Body of pancreas (tissue), 4 donors: ENCODE measurements around the gene CCDC78. TPM values are rescaled to one million over a fixed set of nuclear protein-coding genes. Genes with fewer than 3 reads are reported as not detected.

Source experiments
- ATAC-seq: fragments of 150-250 bp; one replicate; pipeline ENCODE4 v1.9.1; 2016
- DNase-seq, 4 donors: peaks; one replicate each; pipeline ENCODE4 v3.0.0-alpha.2; 2019
- H3K27ac ChIP-seq, 4 donors: fragments of 200-600 bp; sonication (generic); 1 replicate in 3 of 4; 2 replicates in 1 of 4; pipeline versions ENCODE4 v1.5.1 to v1.6.1; 2016 to 2019; ENCODE audit warnings: mild to moderate bottlenecking in 1 of 4, mixed read lengths in 1 of 4, moderate library complexity in 1 of 4
- H3K27me3 ChIP-seq, 2 donors: fragments of 200-600 bp; sonication (generic); one replicate each; pipeline ENCODE4 v1.6.0; 2016; ENCODE audit warnings: mild to moderate bottlenecking in 1 of 2
- H3K36me3 ChIP-seq, 2 donors: fragments of 200-600 bp; sonication (generic); replicated peaks in 1 of 2; 2 replicates each; pipeline ENCODE4 v1.5.1; 2016; ENCODE audit warnings: low read depth in 2 of 2; ENCODE audit not compliant: insufficient read depth in 1 of 2
- H3K4me1 ChIP-seq: fragments of 200-600 bp; sonication (generic); one replicate; pipeline ENCODE4 v1.6.0; 2016
- H3K4me3 ChIP-seq, 2 donors: fragments of 200-600 bp; sonication (generic); 1 replicate in 1 of 2; 2 replicates in 1 of 2; pipeline ENCODE4 v1.5.1; 2016 to 2019
- H3K9me3 ChIP-seq, 3 donors: fragments of 200-600 bp; sonication (generic); 1 replicate in 2 of 3; 2 replicates in 1 of 3; pipeline ENCODE4 v1.5.1; 2016
- POLR2A ChIP-seq, 3 donors: fragments of 450-650 bp; IDR thresholded peaks; one replicate each; pipeline ENCODE4 v1.6.1; 2016; ENCODE audit warnings: antibody characterized with exemption in 3 of 3, mild to moderate bottlenecking in 2 of 3
- WGBS, 2 donors: methylation state at CpG; one replicate each; pipeline ENCODE4 v1.1.5; 2017; 5-methylcytosine and 5-hydroxymethylcytosine counted together
- intact Hi-C: fragments of 100-400 bp; cut with DNase I; formaldehyde crosslinking; loops from one replicate; pipeline ENCODE4 v1.15.1; 2023
- total RNA-seq, 2 donors: library from RNA; depleted of rRNA; stranded (reverse); fragments of >200 nt; gene quantifications; one replicate each; pipeline ENCODE4 v1.1.0, GENCODE V29; 2016
- TF ChIP-seq, protein P1 (sequence below), 7 experiments: fragments of 450-650 bp in 4 of 7; fragments of 200-600 bp in 3 of 7; sonication (generic) in 3 of 7; IDR thresholded peaks; one replicate each; pipeline ENCODE4 v1.5.1; 2016 to 2019; ENCODE audit warnings: antibody characterized with exemption in 7 of 7

CCDC78 gene
- total RNA-seq, 2 donors from 2014 or later, result not detected

DNA sequence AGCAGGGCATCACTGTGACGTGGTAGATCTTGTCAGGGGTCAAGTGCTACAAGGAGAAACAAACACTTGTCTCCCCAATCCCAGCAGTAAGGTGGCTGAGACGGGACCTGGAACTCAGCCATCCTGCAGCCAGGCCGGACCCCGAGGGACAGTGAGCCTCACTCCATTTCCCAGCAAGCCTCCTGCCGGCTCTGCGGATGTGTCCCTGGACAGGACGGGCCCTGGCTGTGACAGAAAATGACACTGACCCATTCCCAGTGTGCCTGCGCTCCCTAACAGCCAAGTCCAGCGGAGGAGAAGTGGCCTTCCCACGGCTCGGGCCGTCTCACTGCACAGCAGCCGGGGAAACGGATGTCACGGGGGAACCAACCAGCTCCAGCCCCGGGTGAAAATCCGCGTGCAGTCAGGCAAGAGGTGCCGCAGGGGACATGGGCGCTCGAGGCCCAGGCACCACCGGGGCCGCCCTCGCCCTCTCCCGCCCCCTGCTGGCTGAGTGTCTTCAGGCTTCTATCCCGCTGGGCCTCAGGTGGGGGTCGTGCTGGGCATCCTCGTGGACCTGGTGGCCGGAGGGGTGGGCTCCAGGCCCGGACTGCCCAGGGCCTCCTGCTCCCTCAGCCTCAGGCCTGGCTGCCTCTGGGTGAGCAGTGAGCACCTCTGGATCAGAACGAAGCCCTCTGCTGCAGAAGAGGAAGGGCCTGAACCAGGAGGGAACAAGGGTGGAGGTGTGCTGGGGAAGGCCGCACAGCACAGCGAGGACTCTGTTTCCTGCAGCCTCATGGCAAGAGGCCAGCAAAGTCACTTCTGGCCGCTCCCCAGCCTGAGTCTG lies 7.4 kb upstream of the CCDC78 start:
- ATAC-seq, result no peak
- TF ChIP-seq, protein P1, sequence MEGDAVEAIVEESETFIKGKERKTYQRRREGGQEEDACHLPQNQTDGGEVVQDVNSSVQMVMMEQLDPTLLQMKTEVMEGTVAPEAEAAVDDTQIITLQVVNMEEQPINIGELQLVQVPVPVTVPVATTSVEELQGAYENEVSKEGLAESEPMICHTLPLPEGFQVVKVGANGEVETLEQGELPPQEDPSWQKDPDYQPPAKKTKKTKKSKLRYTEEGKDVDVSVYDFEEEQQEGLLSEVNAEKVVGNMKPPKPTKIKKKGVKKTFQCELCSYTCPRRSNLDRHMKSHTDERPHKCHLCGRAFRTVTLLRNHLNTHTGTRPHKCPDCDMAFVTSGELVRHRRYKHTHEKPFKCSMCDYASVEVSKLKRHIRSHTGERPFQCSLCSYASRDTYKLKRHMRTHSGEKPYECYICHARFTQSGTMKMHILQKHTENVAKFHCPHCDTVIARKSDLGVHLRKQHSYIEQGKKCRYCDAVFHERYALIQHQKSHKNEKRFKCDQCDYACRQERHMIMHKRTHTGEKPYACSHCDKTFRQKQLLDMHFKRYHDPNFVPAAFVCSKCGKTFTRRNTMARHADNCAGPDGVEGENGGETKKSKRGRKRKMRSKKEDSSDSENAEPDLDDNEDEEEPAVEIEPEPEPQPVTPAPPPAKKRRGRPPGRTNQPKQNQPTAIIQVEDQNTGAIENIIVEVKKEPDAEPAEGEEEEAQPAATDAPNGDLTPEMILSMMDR (IDR thresholded peaks at IDR 0.05), result no peak
- TF ChIP-seq POLR2A (IDR thresholded peaks at IDR 0.05), result no peak
- H3K9me3 ChIP-seq, result no peaks in the 10 kb centered on the region
- no peak overlapping the region for H3K27ac ChIP-seq
- DNase-seq, result peak in 1 of 4 donors; percentile 16
- WGBS, 2 donors, result 87 to 95% methylated on average over 4 to 27 of the region's 34 CpGs
- peaks cover 6% of the 10 kb centered on the region for H3K4me1 ChIP-seq
- H3K27me3 ChIP-seq, result no peaks in the 10 kb centered on the region
- peaks cover 5 to 15% of the 10 kb centered on the region in 2 donors for H3K36me3 ChIP-seq
- no peak overlapping the region for H3K4me3 ChIP-seq
- intact Hi-C loops, result no loop called here

DNA sequence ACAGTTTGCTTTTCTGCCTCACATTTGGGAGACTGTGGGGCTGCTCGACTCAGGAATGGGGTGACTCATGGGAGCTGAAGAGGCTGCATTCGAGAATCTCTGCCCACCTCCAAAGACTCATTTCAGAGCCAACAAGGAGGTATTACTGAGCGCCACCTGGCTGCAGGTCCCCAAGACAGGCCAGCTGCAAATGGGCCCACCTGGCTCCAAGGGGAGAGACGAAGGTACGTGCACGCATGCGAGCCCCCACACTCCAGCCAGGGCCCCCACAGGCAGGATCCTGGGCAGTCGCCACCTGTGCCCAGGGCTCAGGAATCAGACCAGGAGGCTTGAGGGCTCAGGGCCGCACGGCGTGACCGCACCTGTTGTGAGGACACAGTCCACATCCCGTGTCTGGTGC lies 6.7 kb upstream of the CCDC78 start:
- H3K27ac ChIP-seq, result no peak overlapping the region
- TF ChIP-seq, protein P1 (IDR thresholded peaks at IDR 0.05), result no peak
- no peak for TF ChIP-seq POLR2A (IDR thresholded peaks at IDR 0.05)
- H3K36me3 ChIP-seq, result peaks cover 5 to 15% of the 10 kb centered on the region in 2 donors
- ATAC-seq (no peak), DNase-seq (no peak)
- H3K27me3 ChIP-seq, result no peaks in the 10 kb centered on the region
- H3K4me1 ChIP-seq, result peaks cover 13% of the 10 kb centered on the region
- no peaks in the 10 kb centered on the region for H3K9me3 ChIP-seq
- intact Hi-C loops, result no loop called here
- 90 to 96% methylated on average over 2 to 11 of the region's 13 CpGs for WGBS, 2 donors
- no peak overlapping the region for H3K4me3 ChIP-seq

- Histone ChIP-seq H3K27ac (no peak overlapping the region), H3K27me3 (peaks cover 0 to 4% of the 10 kb centered on the region in 2 donors), H3K9me3 (no peaks in the 10 kb centered on the region), H3K36me3 (peaks cover 5 to 15% of the 10 kb centered on the region in 2 donors), H3K4me3 (no peak overlapping the region), H3K4me1 (peaks cover 19% of the 10 kb centered on the region)
- WGBS, 2 donors, result 94 to 95% methylated on average over 9 to 12 of the region's 12 CpGs
- intact Hi-C loops, result no loop called here
- DNase-seq (no peak), ATAC-seq (no peak)
- no peak for TF ChIP-seq POLR2A (IDR thresholded peaks at IDR 0.05)
- TF ChIP-seq, protein P1 (IDR thresholded peaks at IDR 0.05), result no peak
These were observed 6.1 kb upstream of the CCDC78 start for GRCh38 chr16:732332-732731.

DNA sequence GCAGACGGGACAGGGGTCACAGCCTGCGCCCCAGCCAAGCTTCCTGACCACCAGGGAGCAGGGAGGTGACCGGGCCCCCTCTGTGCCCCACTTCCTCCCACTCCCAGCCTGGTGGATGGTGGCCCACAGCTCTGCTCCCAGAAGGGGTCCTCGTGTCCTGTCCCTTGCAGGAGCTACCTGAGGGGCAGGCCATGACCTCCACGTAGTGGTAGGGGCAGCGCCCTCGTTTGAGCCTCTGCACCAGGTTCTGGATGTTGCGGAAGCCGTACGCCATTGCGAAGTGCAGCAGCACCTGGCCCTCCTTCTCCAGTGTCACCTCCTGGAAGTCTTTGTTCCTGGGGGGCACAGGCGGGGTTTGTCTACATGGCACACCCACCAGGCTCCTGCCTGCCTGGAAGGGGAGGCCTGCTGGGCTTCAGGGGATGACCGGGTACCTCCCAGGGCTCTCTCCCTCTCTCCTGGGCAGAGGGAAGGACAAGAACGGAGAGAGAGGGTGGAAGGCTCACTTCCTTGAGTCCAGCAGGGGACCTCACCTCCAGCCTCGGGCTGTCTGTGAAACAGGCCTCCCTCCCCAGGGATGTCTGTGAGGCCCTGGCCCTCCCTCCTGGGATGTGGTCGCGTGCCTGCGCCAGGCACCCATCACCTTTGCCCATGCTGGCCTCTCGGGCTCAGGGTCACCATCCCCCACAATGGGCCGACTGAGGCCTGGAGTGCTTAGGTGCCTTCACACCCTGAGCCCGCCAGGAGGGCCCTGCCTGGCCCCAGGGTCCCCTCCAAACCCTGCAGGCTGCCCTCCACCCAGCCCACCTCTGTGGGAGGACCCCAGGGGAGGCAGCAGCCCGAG lies 4.6 kb upstream of the CCDC78 start:
- ATAC-seq (no peak), DNase-seq (no peak)
- WGBS, 2 donors, result 81 to 91% methylated on average over 9 to 21 of the region's 22 CpGs
- Histone ChIP-seq H3K4me1 (peaks cover 31% of the 10 kb centered on the region), H3K9me3 (no peaks in the 10 kb centered on the region), H3K27ac (no peak overlapping the region), H3K27me3 (peaks cover 0 to 7% of the 10 kb centered on the region in 2 donors), H3K4me3 (no peak overlapping the region), H3K36me3 (peaks cover 5 to 8% of the 10 kb centered on the region in 2 donors)
- no peak for TF ChIP-seq POLR2A (IDR thresholded peaks at IDR 0.05)
- TF ChIP-seq, protein P1 (IDR thresholded peaks at IDR 0.05), result no peak
- intact Hi-C loops, result no loop called here
